Stimulated activated CD4-positive, alpha-beta T cell treated with anti-CD3 and anti-CD28 coated beads, Interleukin-1b, Interleukin-23, amount 100 ng/mL, for 1 hour (primary cell): Measurements from ENCODE around the gene ARID4B.
A peak's percentile ranks its signal among the peaks of the same experiment; 100 is the strongest.
"Not testable (repeated sequence)": the region's sequence is repeated elsewhere in the genome, so short reads cannot be mapped to it uniquely, and the experiment has no call there.

Source experiments
- DNase-seq, 2 donors: peaks; one replicate each; pipeline ENCODE4 v3.0.0-alpha.2; 2020; ENCODE audit warnings: low read depth in 2 of 2

The ARID4B gene

DNA sequence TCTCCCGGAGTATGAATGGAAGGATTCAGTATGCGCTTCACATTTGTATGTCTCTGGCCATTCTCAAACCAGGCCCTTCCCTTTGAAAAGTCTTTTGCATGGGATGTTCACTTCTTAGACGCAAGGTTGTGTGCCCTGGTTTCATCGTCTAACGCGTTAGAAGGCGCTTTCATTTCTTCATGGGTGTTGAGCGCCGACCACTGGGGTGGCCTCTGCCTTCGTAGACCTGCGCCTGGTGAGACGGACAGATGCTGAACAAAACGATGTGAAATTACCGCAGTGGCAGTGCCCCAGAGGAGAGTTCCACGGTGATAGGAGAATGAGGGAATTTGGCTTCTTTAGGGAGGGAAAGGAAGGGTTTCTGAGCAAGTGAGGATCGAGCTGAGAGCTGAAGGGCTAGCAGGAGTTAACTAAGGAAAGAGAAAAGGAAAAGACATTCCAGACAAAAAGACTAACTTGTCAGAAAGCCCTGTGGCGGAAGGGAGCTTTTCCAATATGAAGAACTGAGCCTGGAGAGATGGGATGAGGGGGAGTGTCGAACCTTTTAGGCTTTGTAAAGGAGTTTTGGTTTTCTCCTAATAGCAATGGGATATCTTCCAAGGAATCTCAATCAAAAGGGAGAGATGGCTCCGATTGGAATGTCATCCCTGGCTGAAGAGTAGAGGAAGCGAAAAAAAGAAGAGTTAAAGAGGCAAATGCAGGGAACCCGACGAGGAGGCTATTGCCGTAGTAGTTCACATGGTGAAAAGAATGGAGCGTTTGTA, 1.3 kb upstream of the ARID4B start:
- peak in 1 of 2 donors; percentile 3 for DNase-seq

DNA sequence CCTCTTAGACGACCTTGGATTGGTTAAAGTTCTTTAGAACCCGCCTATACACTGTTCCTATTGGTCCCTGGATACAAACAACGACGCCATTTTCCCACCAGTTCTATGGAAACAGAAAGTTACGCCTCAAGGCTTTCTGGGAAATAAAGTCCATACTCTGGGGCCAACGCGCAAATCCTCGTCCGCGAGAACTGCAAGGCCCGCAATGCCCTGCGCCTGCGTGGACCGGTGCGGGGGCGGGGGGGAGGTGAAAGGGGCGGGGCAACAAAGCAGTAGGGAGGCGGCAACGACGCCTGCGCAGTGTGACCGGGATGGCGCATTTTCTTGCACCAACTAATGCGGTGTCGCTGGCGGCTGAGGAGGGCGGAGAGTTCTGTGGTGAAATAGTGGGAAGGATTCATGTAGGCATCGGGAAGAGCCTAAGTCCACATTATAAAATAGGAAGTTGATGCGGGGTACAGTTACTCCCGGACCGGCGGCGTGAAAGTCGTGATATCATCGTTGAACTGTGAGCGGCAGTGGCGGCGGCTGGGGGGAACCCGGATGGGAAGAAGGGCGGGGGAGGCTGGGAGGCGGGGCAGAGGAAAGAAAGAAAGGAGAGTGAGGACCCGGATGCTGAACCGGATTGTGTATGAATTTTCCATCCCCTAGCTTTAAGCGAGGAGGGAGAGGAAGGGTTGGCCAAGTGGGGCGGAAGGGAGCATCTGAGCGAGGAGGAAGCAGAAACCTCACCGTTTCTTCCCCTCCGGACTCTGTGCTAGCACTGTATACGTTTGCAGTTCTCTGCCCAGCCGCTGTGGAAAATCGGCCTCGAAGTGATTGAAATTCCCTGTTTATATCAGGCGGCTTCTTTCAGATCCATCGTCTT, 526 bp upstream of the ARID4B start, which contains the start of gene GGPS1:
Gene GGPS1, plus strand, starts transcription at position 300 of the 868 bp plus-strand sequence. CDS start 6,695 bp downstream, outside the sequence.
- DNase-seq, result peak; percentile 98 to 99

DNA sequence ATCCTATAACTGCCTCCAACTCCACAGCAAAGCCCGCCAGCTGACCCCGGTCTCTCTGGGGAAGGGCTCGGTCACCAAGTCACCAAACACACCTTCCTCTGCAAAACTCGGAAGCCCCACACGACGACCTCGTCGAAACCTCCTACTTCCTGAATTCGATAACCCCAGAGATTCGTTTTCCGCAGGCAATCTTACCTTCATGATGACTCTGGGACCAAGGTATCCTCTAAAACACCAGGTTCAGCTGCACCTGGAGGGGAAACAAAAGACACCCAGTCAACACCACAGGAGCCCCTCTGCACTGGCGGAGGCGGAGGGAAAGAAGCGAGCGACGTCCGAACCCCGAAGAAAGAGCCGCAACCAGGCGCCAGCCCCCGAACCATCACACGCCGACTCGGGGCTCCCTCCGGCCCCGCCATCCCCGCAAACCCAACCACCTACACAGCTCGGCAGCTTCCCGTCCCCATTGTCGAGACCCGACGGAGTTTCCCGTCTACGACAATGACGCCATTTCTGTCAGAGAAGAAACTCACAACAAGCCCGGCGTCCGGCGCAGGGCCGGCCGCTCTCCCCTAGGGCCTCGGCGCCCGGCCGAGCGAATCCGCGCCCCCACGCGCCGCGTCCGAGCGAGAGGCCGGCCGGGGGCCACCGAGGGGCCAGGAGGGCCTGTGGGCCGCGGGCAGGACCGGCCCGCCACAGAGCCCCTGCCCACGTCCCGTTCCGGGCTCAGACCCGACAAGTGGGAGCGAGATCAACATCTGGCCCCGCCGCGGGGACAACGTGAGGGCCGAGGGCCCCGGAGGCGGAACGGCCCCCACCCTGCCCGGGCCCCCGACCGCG, 1.0 kb downstream of the ARID4B start:
- DNase-seq, result peak; percentile 9 to 35

DNA sequence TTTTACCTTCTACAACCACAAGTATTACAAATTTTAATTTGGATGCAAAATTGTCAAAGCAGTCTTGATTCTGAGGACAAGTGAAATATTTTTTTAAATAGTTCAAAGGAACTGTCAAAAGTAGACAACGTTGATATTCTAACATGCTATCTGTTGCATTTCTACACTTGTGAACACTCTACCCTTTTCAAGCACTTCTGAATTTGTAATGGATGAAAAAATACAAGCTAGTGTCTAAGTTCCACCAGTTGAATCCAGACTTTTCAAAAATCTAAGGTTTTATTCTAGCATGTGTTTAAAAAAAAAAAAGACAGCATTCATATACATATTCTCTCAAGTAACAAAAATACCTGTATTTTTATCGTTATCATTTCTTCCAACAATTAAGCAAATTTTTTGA, 2.1 kb downstream of the ARID4B start:
- no peak for DNase-seq

DNA sequence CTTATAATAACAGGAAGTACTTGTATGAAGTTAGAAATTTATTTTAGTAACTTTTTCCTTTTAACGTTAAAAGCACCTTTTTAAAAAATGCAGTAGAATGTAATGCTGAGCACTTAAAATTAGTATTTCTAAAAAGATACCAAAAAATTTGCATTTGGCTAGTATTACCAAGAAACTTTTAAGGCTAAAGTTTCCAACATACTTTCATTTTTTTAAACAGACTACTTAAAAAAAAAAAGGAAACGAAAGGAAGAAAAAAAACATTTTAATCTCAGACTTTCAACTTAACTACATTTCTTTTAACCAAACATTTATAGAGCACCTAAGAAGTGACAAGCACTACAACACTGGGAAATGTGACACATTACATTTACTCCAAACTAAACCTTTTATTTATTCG, 2.8 kb downstream of the ARID4B start:
- DNase-seq, result no peak

DNA sequence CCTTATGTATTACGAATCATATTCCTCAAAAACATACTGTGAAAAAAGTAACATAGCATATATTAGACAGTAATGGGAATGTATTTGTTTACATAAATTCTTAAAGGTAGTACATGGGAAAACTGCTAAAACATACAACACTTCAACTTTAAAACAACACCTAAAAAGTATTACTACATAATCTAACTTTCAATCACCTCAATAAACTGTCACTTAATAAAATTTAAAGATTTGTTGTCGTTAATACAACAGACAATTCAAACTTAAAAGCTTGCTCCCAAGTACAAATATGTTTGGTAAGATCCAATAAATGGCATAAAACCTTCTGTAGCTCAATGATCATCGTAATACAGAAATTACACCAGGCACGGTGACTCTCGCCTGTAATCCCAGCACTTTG, 3.7 kb downstream of the ARID4B start:
- no peak for DNase-seq

DNA sequence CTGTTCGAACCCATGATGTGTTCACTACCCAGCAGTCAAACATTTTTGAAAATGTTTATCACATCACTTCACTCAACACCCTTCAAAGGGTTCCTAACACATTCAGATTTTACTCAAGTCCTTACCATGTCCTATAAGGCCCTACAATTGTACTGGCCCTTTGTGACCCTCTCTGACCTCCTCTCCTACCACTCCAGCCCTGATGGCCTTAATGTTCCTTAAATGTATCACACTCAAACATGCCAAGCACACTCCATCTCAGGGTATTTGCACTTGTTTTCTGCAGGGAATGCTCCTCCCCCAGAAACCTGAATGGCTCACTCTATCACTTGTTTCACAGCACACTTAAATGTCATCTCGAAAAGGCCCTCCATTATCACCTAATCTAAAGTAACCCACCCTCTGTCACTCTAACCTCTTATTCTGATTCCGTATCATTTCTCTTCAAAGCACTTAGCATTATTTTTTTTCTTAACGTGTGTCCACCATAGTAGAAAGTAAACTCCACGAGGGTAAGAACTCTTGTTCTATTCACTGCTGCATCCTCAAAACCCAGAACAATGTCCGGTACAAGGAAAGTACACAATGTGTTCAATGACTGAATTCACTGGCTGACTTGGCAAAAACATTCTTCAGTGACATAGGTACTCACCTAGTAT, 7.3 kb downstream of the ARID4B start:
- no peak for DNase-seq

DNA sequence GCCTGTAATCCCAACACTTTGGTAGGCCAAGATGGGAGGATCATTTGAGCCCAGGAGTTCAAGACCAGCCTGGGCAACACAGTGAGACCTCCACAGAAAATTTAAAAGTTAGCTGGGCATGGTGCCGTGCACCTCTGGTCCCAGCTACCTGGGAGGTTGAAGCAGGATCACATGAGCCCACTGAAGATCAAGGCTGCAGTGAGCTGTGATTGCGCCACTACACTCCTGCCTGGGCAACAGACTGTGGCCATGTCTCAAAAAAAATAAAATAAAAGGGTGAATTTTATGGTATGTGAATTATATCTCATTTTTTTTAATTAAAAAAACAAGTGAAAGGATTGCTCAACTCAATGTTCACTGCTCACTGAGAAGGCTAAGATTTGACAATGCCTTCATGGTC, 8.7 kb downstream of the ARID4B start:
- DNase-seq, result no peak

DNA sequence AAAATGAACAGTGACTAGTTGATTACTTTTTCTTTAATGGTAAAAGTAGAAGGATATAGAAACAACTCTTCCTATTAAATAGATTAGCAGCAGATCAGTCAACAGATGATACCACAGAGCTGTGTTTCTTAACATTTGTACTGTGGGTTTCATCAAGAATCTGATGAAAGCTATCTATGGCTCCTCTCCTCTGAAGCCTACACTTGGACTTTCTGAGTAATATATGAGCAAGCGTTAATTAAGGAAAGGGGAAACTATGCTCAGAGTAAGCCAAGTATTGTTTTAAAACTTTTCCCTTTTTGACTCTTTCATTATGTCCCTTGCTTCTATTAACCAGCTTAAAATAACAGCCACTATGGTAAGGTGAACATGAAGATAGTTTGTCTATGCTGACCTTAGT, 10.8 kb downstream of the ARID4B start:
- no peak for DNase-seq

DNA sequence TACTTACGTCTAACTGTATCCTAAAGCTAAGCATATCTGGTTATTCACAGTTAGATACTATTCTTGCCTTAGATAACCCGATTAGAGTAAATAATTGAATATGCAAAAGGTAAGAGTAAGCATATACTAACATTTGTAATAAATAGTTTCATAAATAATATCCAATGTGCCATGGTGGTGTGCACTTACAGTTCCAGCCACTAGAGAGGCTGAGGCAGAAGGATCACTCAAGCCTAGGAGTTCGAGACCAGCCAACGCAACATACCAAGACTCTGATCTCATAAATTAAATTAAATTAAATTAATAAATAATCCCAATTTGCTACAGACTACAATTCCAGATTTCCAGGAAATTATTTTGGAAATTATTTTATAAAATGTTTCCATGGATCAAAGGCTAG, 12.2 kb downstream of the ARID4B start:
- DNase-seq, result no peak

DNA sequence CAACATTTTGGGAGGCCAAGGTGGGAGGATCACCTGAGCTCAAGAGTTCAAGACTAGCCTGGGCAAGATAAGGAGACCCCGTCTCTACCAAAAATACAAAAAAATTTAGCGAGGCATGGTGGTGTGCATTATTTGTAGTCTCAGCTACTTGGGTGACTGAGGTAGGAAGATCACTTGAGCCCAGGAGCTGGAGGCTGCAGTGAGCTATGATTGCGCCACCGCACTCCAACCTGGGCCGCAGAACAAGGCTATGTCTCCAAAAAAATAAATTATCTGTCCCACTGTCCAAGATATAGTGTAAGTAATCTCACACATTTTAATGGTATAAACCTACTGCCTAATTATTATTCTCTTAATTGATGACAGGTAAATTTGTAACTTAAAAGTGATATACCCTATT, 12.8 kb downstream of the ARID4B start:
- no peak for DNase-seq

DNA sequence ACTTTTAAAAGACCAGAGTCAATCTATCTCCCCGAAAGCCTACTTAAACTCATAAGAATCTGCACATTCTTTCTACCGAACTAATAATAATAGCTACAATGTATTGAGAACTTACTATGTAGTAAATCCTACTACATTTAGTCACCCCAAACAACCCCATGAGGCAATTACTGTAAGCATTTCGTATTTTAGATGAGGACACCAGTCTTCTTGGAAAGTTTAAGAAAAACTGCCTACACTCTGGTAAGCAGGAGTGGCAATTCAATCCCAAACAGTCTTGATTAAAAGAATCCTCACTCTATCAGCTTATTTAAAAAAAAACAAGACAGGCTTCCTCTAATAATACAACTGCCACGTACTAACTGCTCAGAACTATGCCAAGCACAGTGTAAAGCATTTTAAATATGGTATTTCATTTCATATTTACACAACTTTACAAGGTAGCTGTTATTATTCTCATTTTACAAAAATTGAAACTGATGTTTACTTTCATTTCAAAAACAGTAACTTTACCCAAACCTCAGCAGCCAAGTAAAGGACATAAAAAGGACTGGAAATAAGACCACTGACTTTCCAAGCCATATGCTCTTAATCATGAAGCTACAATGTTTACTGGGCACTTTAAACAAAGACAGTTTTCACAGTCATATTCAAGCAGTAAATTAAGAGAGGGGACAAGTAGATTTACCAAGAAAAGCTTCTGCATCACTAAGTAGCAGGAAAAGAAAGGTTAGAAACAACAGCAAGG, 13.9 kb downstream of the ARID4B start:
- no peak for DNase-seq

DNA sequence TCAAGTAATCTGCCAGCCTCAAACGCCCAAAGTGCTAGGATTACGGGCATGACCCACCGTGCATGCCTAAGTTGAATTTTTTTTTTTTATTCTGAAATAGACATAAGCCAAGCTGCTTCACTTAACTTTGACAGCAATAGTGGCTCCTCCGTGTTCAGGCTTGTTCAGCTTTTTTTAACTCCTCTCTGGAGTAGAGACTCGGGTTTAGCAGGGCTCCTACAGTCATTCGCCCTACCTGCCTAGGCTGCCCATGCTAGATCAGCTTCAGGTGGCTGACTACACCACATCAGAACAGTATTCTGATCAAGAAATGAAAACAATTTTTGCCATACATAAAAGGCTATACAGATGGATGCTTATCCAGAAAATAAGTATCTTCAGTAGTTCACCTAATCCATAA, 14.7 kb downstream of the ARID4B start:
- no peak for DNase-seq

DNA sequence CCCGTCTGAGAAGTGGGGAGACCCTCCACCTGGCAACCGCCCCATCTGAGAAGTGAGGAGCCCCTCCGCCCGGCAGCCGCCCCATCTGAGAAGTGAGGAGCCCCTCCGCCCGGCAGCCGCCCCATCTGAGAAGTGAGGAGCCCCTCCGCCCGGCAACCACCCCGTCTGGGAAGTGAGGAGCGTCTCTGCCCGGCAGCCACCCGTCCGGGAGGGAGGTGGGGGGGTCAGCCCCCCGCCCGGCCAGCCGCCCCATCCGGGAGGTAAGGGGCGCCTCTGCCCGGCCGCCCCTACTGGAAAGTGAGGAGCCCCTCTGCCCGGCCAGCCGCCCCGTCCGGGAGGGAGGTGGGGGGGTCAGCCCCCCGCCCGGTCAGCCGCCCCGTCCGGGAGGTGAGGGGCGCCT, 18.8 kb downstream of the ARID4B start:
- not testable (repeated sequence) for DNase-seq

DNA sequence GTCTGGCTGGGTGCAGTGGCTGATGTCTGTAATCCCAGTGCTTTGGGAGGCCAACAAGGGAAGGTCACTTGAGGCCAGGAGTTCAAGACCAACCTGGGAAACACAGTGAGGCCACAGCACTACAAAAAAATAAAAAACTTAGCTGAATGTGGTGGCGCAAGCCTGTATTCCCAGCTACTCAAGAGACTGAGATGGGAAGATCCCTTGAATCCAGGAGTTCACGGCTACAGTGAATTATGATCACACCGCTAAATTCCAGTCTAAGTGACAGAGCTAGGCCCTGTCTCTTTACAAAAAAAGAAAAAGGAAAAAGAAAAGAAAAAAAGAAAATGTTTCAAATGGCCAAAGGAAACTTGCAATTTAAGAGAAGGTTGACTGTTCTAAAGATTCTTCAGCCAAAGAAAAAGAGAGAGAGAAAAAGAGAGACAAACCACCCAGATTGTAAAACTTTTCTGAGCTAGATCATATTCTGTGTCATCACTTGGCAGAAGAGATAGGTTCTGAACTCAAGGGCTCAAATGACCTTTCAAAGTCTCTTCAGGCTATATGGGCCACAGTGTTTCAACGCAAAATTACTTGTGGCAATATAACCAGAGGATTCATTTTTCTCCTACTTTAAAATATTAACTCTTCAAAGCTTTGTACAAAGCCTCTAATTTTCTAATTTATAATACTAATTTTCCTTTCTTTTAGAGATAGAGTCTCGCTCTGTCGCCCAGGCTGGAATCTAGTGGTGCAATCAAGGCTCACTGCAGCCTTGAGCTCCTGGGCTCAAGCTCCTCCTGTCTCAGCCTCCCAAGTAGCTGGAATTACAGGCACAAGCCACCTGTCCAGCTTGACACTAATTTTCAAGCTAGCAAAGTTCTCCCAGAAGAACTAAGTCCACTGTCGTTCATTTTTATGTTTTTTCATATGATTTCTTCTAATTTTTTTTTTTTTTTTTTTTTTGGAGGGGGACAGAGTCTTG, 20.5 kb downstream of the ARID4B start:
- DNase-seq, result no peak

DNA sequence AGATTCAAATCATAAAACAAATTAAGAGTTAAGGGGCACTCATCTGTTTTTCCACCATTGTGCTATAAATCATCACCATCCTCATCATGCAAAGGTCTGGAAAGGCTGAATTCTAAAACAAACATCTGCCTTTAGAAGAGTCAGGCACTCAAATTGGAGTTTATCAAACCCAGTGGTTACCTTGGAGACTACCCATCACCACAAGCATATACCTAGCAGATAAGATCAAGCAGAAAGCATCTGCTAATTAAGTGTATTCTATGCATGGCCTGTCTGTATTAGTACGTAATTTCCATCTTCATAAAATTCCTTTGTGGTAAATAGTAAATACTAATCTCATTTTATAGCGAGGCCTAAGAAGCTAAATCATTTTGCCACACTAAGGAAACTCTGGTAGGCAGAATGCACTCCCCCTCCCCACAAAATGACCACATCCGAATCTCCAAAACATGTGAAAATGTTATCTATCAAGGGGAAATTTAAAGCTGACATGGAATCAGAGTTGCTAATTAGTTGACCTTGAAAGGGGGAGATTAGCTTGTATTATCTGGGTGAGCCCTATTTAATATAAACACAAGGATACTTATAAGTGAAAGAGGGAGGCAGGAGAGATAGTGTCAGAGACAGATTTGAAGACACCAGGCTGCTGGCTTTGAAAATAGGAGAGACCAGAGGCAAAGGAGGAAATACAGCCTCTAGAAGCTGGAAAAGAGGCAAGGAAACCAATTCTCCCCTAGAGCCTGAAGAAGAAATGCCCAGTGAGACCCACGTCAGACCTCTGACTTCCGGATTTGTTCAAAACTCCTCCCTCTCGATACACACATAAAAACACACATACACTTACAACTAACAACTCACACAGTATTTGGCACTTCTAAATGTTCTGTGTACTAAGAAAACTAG, 23.2 kb downstream of the ARID4B start:
- DNase-seq, result peak in 1 of 2 donors; percentile 4

DNA sequence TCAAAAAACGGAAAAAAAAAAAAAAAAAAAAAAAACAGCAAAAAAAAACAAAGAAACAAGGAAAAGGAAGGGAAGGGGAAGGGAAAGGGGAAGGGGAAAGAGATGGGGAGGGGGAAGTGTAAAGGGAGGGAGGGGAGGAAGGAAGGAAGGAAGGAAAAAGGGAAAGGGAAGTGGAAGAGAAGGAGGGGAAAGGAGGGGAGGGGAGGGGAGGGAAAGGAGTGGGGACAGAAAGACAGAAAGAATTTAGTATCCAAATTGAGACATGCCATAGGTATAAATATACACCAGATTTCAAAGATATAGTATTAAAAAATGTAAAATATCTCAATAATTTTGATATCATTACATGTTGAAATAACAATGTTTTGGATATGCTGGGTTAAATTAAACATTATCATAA, 25.8 kb downstream of the ARID4B start:
- no peak for DNase-seq

DNA sequence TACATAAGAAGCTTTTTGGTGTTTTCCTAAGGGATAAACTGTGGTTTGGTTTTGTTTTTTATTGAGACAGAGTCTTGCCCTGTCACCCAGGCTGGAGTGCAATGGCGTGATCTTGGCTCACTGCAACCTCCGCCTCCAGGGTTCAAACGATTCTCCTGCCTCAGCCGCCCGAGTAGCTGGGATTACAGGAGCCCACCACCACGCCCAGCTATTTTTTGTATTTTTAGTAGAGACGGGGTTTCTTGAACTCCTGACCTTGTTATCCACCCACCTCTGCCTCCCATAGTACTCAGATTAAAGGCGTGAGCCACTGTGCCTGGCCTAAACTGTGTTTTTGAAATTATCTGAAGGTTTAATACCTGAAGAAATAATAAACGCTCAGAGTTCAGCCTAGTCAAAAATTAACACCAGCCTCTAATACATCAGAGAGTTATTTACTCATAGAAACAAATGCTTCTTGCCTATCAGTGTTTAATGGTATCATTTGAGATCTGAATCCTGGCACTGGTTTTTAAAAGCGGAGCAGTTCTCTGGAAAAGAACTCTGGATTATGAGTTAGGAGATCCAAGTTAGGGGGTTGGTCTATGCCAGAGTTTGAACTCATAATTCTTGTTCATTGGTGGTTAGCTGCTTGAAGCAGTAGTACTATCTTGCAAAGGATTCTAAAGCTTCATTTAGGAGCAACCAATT, 28.7 kb downstream of the ARID4B start:
- DNase-seq, result no peak
